Stimulated activated CD4-positive, alpha-beta T cell treated with anti-CD3 and anti-CD28 coated beads, Interleukin-4, amount 100 ng/mL, for 1 hour (primary cell): ENCODE data around the gene SAMD4A.
"Not testable (repeated sequence)": the region's sequence is repeated elsewhere in the genome, so short reads cannot be mapped to it uniquely, and the experiment has no call there.

ENCODE experiments used
- DNase-seq: peaks from one replicate; pipeline ENCODE4 v3.0.0-alpha.2; 2020

SAMD4A gene

DNA sequence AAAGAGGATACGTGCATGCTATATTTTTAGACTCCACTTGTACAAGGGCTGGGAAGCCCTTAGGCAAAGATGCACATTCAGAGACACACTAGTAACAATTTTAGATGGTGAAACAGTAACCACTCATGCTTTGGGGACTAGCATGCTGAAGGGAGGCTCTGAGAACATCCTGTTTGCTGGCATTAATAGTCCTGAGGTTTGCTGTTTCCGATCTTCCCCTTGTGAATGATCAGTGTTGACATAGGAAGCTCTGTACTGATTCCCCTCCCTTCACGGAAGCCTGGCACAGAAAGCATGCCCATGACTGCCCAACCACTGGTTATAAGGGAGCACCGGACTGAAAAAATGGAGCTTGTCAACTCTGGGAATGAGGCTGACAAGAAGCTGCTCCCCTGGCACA is 171.1 kb downstream of the SAMD4A start:
- DNase-seq: no peak

DNA sequence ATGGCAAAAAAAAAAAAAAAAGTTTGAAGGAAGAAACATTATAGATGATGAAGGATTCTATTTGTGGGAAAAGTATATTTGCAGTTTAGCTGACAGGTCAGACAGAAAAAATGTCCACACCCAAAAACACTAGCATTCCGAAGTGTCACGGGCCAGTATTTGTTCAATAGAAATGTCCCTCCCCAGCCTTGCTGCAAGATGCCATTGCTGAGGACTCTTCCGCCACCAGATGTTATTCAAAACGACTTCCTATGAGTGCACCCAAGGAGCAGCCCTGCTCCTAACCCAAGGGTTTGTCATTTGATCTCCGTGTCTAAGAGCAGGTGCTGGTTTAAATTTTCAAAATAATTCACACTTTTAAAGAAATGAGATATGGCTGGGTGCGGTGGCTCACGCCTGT is 172.6 kb downstream of the SAMD4A start:
- DNase-seq: no peak

DNA sequence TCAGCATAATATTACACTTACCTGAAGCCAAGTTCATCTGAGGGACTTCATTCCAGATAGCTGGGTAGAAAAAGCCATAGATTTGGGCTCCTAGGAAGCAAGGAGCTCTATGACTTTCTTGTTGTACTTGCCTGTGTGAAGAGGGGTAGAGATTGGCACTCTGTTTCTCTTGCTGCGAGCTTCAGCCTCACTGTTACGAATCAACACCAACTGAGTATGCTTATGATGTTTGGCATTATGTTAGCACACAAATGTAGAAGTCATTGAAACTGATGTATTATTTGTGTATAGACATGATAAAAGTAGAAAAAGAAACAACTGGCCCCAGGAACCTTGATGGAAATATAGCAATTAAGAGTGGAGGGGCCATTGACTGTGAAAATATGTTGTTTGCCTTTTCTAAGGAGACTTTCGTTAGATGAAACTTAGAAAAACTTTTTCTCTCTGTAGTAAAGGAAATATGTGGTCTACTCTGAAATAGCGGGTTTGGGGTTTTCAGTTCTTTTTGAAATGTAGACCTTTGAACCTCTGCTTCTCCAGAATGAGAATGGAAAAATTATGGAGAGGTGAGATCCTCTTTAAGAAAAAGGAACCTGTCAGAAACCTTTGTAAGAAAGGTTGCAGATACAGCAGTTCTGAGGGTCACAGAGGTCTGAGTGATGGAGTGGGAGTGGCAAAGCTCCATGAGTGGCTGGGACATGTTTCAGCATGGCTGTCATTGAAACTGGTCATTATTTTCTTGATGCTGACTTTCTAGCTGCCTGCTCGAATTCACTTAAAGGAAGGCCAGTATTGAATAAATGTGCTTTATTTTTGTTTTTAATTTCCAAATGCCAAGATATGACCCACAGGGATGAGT is 175.8 kb downstream of the SAMD4A start:
- DNase-seq: no peak

DNA sequence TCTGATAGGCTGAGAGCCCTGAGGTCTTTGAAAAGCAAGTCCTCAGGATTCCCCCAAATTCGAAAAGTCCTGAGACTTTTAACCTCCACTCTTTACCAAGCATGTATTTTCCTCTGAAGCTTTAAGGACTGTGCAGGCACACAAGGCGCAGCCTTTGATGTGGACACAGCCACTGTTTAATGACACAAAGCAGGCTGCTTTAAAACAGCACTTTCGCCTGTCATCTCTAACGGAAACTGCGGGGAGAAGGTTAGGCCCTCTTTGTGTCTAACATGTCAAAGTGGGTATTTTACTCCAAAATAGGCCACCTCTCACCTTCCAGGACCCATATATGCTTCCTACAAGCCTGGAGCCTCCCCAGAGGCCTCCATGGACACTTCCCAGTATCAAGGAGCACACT is 176.5 kb downstream of the SAMD4A start:
- no peak for DNase-seq

DNA sequence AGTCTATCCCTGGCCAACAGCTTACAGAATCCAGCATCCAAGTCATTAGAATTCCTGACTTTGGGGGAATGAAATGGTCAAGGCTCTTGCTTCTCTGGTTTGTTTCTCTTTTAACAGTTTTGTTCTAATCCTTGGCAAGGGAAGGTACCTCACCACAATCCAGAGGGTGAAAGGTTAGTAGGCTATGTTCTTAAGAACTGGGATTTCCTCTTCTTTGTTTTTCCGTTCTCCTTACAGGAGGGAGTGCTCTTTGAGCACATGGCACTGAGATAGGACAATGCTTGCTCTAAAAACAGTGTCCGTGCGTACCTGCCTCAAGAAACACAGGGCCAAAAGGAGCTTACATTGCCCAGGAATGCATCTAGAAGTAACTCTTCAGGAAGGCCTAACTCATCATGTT is 179.1 kb downstream of the SAMD4A start:
- no peak for DNase-seq

DNA sequence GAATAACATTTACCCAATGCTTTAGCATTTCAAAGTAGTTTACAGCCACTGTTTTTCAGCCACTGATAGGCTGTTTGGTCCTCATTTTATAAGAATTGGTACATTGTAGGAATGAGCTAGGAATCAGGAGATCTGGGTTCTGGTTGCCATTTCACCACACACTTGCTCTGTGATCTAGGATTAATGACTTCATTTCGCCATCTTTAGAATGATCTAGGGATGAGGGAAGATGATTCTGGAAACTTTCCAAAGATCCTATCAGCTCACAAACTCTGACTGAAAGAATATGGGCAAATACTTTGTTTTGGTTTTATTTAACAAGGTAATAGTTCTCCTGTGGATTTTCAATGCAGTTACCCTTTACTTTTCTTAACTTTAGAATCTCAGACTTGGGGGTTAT is 180.7 kb downstream of the SAMD4A start:
- no peak for DNase-seq

DNA sequence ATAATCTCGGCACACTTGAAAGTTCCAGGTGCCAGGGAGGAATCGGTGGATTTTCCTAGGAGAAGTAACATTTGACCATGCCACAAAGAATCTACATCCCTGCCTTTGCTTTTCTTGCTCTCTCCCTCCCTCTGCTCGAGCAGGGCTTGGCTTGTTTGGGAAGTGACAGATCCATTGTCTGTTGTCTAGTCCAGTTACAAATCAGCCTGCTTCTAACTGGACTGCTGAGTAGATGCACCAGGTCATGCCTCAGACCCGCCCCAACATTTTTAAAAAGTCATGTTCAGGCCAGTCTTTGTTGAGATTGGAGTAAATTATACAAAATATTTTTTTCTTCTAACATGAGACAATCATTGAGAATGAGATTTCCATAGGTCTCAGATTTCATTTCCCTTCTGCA is 182.3 kb downstream of the SAMD4A start:
- no peak for DNase-seq

DNA sequence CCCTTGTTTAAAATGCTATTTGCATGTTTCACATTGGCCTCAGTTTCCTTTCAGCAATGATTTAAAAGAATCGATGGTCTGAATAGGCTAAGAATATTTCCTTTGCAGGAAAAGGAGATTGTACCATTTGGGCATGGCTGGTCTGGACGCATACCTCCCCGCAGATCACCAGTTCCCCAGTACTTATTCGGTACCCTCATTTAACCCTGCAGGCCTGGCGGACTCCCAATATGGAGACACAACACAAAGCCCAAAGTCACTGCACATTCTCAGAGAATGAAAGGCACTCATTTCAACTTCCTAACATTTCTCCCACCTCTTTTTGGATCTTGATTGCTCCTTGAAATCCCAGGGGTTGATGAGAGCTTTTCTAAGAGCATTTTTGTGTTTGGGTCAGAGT is 182.8 kb downstream of the SAMD4A start:
- DNase-seq: no peak

DNA sequence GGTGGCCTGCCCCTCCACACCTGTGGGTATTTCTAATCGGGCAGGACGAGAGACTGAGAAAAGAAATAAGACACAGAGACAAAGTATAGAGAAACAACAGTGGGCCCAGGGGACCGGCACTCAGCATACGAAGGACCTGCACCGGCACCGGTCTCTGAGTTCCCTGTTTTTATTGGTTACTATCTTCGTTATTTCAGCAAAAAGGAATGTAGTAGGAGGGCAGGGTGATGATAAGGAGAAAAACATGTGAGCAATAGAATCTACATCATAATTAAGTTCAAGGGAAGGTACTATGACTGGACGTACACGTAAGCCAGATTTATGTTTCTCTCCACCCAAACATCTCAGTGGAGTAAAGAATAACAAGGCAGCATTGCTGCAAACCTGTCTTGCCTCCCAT is 185.7 kb downstream of the SAMD4A start:
- not testable (repeated sequence) for DNase-seq

DNA sequence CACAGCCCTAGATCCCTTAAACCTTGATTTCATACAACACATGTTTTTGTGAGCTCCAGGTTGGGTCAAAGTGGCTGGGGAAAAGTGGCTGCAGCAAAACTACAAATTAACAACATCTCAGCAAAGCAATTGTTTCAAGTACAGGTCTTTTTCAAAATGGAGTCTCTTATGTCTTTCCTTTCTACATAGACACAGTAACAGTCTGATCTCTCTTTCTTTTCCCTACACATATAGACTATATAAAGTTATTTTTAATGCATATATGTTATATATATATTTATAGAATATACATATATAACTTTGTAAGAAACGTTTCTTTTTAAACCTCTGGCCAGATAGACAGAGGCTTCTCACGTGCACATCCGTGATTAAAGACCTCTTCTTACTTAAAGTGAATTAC is 186.5 kb downstream of the SAMD4A start:
- not testable (repeated sequence) for DNase-seq

DNA sequence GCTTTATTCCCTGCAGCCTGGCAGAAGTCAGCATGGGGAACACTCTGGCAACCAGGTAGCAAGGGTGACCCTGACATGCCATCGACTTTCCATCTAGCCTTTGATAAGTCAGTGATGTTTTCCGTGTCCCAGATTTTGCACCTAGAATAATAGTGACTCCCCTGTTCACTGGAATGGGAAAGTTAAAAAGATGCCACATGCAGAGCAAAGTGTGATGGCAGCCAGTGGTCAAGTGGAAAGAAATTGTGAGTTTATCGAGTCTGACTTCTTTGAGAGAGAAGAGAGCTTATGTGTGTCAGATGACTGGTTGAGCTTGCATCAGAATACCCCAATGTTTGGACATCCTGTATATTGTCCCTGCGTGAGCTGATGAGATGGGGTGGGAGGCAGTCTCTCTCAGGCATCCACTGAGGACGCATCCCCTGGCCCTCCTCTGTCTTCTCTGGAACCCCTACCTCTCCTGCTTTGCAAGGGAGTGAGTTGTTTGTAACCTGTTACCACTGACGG is 187.2 kb downstream of the SAMD4A start:
- no peak for DNase-seq

DNA sequence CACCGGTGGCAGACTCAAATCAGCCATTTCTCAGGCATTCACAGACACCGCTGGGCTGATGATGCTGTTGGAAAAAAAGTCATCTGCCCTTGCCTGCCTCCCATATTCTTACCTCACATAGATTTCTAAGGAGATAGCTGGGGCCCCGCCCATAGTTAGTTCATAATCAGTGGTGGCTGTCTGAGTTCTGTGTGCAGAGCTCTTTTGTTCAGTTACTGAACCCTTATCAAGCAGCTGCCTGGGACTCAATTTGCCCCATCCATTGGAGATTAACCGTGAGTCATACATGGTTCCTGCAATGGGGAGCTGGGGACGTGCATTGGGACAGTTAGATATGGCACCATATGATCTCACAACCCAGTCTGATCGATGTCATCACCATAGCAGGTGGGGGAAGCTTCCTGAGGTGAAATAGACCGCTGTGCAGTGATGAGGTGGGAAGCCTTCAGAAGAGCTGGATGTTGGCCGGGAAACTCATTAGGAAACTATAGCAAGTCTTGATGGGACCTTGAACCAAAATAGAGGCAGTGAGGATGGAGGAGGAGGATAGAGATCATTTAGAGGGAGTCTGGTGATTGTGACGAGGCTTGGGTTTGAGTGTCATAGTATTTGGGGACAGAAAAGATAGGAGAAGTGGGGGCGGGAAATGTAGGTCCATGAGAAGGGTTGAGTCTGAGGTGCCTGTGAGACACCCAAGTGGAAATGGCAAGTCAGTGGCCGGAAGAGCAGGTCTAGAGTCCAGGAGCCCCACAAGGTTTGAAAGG is 187.9 kb downstream of the SAMD4A start:
- no peak for DNase-seq

DNA sequence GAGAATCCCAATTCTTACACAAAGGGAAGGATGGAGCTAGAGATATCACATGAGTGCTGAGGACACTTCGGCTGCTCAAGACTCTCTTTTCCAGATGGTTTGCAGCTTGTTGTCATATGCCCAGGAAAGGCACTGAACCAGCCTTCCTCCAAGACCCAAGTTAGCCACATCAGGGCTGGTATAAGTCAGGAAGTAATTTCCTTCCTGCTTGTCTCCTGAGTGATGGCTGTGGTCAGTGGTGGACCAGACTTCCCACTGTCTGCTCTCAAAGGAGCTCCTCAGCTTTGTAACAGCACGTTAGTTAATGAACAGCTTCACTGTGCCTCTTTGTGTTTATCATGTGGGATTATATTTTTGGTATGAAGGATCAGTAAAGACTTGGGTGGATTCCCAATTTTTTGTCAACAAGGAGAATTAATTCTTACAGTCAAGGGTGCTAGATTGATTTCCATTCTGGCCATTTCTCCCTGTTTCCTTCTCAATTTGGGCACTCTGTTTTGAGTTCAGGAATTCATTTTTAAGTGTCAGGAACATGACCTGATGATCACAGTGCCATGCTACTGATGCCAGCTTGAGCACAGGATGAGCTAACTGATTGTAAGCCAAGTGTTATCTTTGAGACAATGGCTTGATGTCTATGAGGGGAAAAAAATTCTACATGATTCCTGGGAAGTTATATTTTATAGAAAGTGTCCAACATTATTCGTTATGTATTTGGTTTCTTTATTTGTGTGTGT is 189.9 kb downstream of the SAMD4A start:
- no peak for DNase-seq

DNA sequence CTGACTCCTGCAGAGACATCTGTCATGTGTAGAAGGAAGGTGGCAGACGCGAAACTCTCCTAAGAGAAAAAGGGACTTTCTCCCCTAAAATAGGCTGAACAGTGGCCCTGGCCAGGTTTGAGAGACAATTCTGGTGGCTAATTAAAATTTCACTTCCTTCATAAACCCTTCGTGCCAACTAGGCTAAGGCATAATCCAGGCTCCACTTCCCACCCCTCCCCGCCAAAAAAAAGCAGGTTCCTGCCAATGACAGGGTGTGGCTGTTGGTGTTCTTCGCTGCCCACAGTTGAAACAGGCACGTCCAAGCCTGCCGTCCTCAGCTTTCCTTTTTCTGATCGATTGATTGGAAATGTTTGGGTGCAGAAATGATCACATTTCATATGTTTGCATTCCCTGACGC is 191.1 kb downstream of the SAMD4A start:
- no peak for DNase-seq

DNA sequence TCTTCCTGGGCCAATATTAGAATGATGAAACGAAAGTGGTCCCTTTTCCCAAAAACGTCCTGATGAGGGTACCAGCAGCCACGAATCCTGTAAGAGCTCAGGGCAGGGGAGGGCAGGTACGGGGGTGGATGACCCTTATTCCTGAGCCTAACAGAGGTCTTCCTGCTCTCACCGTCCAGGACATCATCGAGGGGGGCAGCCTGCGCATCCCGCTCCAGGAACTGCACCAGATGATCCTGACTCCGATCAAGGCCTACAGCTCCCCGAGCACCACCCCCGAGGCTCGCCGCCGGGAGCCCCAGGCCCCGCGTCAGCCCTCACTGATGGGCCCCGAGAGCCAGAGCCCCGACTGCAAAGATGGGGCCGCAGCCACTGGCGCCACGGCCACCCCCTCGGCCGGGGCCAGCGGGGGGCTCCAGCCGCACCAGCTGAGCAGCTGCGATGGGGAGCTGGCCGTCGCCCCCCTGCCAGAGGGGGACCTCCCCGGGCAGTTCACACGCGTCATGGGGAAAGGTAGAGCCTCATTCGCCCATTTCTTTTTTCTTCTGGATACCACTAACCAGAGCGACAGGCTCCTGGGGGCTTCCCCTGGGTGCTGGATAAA is 193.2 kb downstream of the SAMD4A start:
- DNase-seq: no peak

DNA sequence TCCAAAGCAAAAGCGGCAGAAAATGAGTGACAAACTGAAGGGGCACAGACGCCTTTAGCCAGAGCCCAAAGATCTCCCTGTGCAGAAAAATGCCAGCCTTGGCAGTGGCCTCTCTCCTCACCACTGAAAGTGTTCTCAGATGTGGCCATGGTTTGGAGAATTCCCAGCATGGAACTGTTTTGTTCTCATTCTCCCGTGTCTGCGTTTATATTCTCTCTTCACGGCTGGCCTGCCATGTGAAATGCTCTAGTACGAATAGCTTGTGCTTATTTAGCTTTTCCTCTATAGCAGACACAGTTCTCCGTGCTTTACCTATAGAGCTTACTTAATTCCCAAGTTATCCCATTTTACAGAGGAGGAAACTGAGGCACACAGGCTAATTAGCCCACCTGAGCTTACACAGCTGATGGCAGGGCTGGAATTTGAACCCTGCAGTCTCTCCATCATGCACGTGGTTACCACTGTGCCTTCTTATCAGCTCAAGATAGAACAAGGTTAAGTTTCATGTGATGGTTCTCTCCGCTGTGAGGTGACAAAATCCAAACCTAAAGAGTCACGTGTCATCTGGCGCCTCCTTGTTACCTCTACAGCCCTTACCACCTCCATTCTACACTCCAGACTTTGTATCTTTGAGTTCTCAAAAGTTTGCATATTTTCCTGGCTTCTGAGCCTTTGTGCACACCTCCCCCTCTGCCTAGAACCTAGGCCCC is 194.1 kb downstream of the SAMD4A start:
- DNase-seq: no peak

DNA sequence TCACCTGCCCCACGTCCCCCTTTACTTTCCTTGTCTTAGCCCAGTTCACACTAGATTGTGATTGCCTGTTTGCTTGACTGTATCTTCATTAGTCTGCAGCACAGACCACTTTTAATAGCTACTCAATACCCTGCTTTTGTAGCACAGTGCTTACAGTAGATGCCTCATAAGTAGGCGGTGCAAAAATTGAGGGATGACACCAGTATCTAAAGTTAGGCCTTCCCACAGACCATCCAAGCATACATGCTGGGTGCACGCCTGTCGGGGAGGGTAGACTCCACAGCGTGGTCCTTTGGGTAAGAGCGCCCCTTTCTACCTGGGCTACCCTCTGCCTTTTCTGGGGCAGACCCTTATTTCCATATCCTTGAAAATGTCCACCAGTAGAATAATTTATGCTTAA is 194.9 kb downstream of the SAMD4A start:
- no peak for DNase-seq

DNA sequence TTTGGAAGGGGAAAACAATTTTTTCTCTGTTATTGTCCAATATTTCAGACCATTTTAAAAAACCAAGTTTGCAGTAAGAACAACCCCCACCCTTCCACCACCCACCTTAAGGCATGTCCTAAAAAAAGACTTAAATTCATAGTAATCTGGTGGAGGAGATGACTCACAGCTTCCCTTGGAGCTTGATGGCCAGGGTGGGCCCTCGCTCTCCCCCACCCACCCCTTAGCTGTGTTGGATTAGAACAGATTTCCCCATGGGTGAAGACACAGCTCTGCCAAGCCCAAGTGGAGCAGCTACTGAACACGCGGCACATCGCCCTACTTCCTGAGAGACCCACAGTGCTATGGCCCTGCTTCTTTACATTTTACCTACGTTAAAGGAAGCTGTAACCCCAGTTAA is 195.4 kb downstream of the SAMD4A start:
- no peak for DNase-seq

DNA sequence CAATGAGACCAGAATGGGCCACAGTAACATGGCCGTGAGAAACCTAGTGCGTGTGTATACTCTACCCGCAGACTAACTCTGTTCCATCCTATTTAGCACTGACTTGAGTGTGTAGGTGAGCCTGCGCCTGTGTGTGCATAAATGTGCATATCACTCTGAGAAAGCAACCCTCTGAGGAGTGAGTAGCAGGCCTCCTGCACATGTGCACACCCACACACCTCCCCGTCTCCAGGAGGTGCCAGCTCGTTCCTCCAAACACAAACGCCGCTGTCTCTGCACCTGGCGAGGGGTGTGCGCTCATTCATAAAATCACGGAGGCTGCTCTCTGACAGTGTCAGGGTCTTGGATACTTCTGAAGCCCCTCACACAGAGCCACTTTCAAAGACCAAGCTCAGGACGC is 196.8 kb downstream of the SAMD4A start:
- no peak for DNase-seq

DNA sequence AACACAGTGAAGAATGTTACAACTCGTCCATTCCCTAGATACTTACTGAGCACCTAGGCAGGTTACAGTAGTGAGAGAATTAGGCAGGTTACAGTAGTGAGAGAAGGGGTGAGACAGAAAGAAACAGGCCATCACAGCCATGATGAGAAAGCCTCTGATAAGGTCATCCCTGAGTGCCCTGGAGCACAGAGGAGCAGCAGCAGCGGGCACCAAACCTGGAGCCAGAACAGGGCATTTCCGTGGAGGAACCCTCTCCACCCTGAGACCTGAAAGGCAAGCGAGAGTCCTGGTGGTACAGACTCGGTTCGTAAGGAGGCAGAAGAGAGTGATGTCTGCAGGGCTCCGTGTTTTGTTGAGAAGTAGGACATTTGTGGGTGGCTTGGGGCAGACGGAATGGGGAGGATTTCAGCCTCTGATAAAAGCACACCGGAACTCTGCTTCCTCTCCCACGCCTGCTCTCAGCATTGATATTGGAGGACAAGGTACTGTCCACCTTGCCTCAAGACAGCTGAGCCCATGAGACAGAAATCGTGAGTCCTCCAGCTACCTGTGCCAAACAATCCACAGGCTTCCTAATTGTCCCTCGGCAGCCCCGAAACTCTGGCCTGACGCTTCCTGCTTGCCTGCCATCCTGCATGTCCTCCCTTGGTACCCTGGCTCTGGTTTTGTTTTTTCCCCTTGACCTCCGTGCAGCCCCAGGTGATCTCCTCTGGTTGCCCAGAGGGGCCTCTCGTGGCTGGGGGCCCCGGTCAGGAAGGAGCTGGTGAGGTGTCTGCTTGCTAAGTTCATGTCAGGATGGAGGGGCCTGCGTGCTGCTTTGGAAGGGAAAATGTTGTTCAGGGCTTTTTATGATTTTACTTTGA is 199.6 kb downstream of the SAMD4A start:
- no peak for DNase-seq

DNA sequence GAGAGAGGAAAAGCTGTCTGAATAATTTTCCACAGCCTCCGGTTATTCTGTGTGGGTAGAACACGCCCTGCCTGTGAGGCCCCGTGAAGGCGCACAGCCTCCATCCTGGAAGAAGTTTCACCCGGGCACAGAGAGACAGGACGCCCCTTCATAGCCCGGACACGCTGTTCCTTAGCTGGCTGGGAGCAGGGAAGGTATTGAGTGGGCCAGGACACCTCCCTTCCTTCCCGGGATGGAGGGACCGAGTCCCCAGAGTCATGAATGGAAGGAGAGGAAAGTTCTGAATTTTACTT is 200.2 kb downstream of the SAMD4A start:
- no peak for DNase-seq

DNA sequence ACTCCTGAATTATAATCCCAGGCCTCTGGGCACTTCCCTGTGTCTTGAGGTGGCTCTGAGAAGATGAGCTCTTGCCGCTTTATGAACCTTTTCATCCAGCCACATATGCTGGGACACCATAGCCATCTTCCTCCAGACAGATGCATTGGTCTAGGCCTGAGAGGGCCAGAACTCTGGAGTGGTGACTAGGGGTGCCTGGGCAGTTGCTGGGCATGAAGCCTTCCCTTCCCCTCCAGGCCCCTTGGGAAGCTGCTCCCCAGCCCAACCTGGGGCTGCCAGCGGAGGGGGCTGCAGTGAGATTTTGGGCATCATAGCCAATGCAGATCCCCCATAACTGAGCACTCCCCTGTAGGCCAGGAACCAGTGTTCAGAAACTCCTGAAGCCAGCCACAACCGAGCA is 200.5 kb downstream of the SAMD4A start:
- DNase-seq: no peak
